GM21529 (cell line): ENCODE measurements around the gene INPP5F.
"Not testable (repeated sequence)": the region's sequence is repeated elsewhere in the genome, so short reads cannot be mapped to it uniquely, and the experiment has no call there.

ENCODE experiments used
- ATAC-seq: cut with Tn5 transposase; IDR thresholded peaks from one replicate; pipeline ENCODE4 v1.9.1; 2021; ENCODE audit not compliant: unreplicated experiment

Gene INPP5F

DNA sequence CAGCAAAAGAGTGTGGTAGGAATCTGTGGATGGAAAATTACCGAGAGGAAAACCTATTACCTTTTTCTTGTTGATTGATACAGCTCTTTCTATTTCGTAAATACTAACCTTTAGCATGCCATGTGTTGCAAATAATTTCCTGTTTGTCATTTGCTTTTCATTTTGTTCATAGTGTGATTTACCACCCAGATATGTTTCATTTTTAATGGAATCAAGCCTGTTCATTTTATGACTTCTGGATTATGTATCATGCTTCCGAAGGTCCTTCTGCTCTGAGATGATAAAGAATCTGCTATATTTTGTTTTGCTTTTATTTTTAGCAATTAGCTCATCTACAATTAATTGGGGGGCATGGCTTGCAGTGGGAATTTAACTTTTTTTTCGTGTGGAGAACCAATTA is 46.5 kb downstream of the INPP5F start:
- ATAC-seq: no peak

DNA sequence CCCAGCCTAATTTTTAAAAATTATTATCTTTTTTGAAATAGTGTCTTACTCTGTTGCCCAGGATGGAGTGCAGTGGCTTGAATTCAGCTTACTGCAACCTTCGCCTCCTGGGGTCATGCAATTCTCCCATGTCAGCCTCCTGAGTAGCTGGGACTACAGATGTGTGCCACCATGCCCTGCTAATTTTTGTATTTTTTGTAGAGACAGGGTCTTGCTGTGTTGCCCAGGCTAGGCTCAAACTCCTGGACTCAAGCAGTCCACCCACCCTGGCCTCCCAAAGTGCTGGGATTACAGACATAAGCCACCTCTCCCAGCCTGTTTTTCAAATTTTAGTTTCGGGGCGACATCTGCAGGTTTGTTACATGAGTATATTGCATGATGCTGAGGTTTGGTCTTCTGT is 47.2 kb downstream of the INPP5F start:
- ATAC-seq: not testable (repeated sequence)

DNA sequence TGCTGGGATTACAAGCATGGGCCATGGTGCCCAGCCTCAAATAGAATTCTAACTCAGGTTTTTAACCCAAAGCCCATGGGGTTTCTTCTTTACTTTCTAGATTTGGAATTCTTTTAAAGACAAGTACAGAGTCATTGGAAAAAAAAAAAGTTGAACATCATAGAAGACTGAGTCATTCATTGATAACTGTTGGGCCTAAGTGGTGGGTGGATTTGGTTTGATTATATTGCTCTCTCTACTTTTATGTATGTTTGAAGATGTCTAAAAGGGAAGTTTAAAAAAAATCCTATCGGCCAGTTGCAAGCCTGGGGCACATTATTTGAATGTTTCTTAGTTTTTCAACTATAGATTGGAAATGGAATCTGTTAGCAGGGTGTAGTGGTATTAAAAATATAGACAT is 49.7 kb downstream of the INPP5F start:
- no peak for ATAC-seq

DNA sequence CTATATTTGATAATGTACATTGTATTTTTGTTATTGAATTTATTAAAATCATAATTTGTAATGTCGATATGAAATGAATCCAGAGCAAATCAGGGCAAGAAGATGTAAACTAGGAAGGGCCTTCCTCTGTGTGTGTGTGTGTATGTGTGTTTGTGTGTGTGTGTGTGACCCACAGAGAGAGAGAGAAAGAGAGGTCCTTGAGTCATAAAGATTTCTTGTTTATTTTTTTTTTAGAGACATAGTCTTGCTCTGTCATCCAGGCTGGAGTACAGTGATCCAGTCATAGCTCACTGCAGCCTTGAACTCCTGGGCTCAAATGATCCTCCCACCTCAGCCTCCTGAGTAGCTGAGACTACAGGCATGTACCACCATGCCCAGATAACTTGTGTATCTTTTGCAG is 50.7 kb downstream of the INPP5F start:
- ATAC-seq: no peak

DNA sequence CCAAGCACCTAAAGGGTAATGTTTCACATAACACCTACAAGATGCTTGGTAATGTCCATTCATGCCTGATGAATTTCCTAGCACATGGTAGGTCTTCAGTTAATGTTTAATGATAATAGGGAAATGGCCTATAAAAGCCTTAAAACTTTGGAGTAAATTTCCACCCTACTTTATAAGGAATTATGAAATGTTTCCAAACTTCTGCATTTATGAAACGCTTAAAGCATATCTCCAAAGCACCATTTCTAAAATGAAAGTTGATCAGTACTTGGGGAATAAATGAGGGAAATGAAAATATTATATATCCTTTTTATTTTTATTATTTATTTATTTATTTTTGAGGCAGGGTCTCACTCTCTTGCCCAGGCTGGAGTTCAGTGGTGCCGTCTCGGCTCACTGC is 51.8 kb downstream of the INPP5F start:
- no peak for ATAC-seq

DNA sequence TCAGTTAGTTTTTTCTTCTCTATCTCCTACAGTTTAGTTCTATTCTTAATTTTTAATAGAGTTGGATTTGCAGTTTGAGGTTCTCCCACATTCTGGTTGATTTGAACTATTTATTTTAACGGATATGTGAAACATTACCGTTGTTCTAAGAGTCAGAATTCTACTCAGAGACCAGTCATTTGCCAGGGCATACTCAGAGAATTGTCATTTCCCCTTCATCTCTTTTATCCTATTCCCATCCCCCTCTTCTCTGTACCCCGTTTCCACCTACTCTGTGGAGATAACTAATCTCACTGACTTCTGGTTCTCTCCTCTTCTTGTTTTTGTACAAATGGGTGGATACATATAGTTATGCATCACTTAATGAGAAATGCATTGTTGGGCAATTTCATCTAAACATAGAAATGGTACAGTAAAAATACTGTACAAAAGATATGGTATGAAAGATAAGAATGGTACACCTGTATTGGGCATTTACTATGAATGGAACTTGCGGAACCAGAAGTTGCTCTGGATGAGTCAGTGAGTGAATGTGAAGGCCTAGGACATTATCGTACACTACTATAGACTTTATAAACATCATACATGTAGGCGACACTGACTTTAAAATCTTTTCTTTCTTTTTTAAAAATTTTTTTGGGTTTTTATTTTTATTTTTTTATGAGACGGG is 53.1 kb downstream of the INPP5F start:
- ATAC-seq: no peak

DNA sequence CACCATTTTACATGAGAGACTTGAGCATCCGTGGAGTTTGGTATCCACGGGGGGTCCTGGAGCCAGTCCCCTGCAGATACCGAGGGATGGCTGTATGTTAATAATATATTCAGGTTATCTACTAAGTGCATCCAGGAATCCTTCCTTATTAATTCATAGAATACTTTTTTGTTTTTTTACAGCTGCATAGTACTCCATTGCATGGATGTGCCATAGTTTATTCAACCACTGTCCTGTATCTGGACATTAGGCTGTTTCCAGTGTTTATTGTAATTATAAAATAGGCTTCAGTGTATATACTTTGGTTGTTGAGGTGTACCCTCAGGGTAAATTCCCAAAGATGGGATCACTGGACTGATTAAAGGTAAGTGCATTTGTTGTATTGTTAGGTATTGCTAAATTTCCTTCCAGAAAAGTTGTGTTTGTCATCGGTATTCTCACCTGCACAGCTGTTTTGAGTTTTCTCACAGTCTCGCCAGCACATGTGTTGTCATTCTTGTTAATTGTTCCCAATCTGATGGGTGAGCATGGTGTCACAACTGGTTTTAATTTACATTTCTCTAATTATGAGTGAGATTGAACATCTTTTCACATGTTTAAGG is 55.1 kb downstream of the INPP5F start:
- ATAC-seq: no peak

DNA sequence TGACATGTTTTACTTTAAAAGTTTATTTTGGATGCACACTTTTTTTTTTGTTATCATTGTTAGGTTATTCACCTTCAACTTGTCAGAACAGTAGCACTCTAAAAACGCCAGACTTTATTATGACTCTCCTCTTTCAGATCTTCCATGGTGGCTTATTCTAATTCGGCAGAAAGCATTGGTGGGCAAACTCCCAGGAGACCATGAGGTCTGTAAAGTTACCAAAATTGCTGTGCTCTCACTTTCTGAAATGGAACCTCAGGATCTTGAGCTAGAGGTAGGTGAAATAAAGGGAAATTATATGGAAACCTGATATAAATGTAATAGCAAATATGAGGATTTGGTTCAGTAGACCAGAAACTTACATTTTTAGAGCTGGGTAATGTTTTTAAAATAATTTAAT is 55.6 kb downstream of the INPP5F start:
- no peak for ATAC-seq

DNA sequence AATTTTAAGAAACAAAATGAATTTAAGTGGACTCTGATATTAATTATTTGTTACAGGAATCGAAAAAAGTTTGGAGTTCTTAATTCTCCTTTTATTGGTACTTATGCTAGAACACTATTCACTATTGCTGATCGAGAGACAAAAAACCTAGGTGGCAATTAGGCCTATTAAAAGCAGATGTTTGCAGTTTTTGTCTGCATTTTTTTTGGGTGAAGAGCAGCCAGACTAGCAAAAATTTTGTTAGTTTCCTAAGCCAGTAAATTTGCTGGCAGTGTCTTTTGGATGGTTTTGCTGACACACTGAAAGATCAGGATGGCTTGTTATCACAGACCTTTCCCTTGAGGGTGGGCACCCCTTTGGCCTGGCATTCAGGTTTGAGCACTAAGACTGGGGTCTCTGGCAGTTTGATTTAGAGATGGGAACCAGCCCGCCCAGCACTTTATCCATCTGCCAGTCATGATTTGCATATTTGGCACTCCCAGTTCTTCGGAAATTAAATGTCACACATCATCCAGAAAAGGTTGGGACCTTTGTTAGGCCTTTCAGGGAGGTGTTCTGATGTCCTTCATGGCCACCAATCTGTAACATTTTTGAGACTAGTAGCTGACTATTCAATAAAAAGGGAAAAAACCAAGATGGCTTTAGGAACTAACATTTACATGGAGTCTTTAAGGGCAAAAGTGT is 57.3 kb downstream of the INPP5F start:
- ATAC-seq: no peak

DNA sequence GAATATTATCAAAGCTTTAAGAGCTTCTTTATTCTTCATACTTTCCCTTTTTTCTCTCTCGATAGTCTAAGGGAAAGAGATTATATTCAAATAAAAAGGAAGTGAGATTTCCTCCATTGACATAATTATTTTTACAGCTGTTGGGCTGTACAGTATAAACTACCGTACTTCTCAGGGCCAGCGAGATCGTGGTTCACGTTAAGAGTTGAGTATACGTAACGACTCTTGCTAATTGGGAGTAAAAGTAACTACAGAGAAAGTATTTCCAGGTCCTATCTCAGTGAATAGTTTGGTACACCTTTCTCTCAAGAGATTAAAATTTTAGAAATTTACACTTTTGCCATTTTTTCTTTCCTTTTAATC is 57.8 kb downstream of the INPP5F start:
- ATAC-seq: no peak

DNA sequence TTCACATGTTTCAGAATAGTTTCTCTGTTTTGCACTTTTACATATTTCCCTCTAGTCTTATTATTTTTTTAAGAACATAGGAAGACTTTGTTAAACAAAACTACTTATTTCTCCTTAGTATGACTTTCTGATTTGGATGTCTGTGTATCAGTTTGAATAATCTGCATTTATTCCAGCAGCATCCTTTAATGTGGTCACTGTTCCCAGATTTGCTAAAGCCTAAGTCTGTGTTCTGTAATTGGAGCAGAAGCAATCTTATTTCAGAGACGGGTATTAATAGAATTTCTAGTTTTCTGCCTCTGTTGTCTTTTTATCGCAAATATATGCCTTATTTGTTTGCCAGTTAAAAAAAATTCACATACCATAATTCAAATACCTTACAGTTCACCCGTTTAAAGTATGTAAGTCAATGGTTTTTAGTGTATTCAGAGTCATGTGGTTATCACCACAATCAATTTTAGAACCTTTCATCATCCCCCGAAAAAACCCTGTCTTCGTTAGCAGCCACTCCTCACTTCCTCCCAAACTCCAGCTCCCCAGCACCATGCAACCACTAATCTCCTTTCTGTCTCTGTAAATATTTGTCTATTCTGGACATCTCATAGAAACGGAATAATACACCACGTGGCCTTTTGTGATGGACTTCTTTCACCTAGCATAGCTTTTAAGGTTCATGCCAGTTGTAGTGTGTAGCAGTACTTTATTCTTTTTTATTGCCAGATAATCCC is 58.7 kb downstream of the INPP5F start:
- ATAC-seq: peak; percentile 84

DNA sequence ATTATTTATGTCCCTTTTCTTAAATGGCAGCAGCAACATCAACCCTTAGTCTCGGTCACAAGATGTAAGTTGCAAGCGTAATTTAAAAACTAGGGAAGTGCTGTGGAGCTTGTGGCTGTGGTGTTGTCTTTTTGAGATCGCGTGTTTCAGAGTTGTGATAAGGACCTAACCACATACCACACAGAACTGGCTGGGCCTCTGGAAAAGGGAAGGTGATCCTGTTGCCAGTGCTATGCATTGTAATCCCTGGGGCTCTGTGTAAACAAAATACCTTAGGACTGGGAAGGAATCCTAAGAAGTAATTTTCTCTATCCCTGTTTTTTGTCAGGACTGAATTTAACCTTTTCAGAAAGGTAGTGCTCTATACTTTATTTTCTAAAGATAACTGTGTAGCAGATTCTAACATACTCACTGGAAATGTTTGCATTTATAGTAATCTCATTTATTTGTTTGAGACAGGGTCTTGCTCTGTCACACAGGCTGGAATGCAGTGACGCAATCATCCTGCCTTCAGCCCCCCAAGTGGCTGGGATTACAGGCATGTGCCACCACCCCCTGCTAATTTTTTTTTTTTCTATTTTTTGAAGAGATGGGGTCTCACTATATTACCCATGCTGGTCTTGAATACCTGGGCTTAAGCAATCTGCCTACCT is 60.4 kb downstream of the INPP5F start:
- ATAC-seq: no peak

DNA sequence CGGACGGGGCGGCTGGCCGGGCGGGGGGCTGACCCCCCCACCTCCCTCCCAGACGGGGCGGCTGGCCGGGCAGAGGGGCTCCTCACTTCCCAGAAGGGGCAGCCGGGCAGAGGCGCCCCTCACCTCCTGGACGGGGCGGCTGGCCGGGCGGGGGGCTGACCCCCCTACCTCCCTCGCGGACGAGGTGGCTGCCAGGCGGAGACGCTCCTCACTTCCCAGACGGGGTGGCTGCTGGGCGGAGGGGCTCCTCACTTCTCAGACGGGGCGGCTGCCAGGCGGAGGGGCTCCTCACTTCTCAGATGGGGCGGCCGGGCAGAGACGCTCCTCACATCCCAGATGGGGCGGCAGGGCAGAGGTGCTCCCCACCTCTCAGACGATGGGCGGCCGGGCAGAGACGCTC is 69.3 kb downstream of the INPP5F start:
- ATAC-seq: not testable (repeated sequence)

DNA sequence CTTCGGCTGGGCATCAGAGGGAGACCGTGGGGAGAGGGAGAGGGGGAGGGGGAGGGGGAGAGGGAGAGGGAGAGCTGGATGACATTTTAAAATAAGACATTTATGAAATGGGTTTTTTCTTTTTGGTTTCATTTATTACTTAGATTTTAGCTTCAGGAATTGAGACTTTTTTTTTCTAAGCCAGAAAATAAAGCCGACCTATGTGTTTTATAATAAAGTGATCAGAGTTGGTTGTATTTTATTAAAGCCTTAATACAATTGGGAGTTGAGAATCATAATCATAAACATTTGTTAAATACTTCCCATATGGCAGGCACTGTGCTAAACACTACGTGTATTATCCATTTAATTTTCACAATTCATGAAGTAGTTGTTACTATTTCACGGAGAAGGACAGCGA is 70.2 kb downstream of the INPP5F start:
- ATAC-seq: no peak

DNA sequence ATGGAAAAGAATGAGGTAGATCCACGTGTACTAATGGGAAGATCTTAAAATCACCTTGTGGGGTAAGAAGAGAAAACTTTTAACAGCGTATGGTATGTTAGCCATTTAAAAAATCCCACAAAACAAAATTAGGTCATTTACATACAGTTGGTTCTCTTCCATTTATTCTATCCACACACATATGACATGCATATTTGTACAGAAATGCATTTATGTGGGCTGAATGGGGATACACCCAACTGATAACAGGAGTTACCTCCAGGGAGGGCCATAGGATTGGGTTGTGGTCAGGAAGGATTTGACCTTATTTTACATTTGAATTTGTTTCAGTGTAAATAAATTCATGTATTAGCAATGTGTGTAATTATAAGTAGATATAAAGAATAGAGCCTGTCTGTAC is 75.3 kb downstream of the INPP5F start:
- no peak for ATAC-seq

DNA sequence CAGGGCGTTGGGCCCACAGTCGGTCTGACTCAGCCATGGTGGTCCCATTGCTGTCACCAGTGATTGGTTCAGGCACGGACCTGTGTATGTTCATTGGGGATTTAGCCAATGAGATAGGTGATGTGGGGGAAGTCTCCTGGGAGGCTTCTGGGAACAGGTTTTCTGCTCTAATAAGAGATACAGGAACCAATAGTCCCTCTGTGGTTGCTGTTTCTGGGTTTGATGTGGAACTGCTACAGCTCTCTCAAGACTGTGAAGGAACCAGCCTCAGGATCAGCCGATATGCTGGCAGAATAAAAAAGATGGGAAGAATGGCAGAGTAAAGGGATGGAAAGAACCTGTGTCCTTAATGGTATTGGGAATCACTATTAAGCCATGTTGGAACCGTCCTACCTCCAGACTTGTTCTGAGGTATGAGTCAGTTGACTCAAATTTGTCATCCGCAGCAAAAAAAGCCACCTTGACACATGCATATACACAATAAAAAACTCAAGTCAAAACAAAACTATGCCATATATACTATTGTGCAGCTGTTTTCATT is 76.2 kb downstream of the INPP5F start:
- ATAC-seq: peak; percentile 80

DNA sequence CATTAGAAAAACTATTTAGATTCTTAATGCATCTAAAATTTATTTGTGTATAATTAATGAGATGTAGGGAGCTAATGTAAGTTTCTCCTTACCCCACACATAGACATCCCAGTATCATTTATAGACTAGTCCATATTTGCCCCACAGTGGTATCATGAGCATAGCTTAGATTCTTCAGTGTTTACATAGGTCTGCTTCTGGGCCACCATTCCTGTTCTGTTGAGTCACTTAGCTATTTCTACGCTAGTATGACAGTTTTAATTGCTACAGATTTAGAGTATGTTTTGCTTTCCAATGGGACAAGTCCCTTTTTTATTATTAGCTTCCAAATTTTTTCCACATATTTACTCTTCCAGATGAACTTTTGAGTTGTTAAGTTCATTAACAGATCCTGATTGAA is 77.4 kb downstream of the INPP5F start:
- no peak for ATAC-seq

DNA sequence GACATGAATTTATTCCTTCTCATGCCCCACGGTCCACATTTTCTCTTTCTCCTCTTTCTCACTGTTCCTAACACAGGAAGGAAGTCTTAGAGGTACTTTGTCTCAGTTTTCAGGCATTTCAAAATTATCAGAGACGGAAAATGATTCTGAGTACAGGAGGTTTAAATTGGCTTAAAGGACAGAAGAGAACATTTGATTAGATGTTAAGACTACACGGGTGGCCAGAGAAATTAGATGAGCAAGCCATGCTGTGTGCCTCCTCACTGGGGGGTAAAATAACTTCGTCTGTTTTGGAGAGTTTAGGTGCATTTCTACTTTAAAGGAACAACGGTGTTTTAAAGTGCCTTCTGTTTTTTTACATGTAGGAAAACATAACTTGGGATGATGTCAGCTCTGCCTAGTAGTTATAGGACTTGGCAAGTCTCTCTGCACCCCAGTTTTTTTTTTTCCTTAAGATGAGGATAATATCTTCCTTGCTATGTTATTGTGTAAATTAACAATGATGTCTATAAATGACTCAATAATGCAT is 79.9 kb downstream of the INPP5F start:
- ATAC-seq: no peak

DNA sequence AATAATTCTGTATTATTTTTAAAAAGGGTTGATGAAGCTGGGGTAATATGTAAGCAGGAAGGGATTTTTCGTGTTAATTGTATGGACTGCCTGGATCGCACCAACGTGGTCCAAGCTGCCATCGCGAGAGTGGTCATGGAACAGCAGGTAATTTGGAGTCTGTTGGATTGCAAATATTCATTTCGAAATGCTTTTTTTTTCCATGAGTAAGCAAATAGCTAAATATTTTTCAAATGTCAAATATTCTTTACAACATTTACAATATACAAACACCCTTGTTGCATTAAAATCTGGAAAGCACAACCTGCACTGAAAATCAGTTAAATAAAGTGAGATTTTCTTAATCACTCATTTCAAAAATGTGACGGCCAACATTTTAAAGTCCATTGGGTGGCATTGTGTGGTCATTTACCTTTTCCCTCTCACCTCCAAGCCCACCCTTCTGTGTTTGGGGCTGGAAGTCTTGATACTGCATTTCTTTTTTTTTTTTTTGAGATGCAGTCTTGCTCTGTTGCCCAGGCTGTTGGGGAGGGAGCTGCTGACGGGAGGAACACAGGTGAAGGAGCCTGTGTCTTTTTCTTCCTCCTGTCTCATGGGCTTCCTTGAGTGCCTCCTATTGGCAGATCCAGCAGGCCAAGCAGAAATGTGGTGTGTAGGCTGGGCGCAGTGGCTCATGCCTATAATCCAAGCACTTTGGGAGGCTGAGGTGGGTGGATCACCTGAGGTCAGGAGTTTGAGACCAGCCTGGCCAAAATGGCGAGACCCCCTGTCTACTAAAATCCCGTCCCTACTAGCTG is 80.7 kb downstream of the INPP5F start:
- ATAC-seq: no peak
